LHCN-M2 (cell line): ENCODE results near the gene SMARCD3. TPM values are rescaled to one million over a fixed set of nuclear protein-coding genes. Genes with fewer than 3 reads are reported as not detected.

Source experiments
- total RNA-seq: library from RNA; depleted of rRNA; stranded (reverse); fragments of >200 nt; gene quantifications from 2 replicates; pipeline ENCODE4 v1.2.3, GENCODE V29; 2014; rRNA removed

Gene SMARCD3
- total RNA-seq, 1 experiment from 2014 or later: 161 TPM

Other genes starting within 250 kb of the SMARCD3 start
- gene ATG9B, start 224.2 kb downstream of the SMARCD3 start, total RNA-seq: 0.06 TPM in 2 replicates
- 61.1 and 64.0 TPM in 2 replicates for gene ABCB8, start 220.2 kb downstream of the SMARCD3 start, total RNA-seq
- 0.19 and 2.2 TPM in 2 replicates for gene ASIC3, start 200.2 kb downstream of the SMARCD3 start, total RNA-seq
- gene CDK5, start 190.8 kb downstream of the SMARCD3 start, total RNA-seq: 47.1 and 47.4 TPM in 2 replicates
- 274 and 291 TPM in 2 replicates for gene SLC4A2, start 189.1 kb downstream of the SMARCD3 start, total RNA-seq
- 141 and 146 TPM in 2 replicates for gene FASTK, start 167.9 kb downstream of the SMARCD3 start, total RNA-seq
- 60.9 and 61.5 TPM in 2 replicates for gene TMUB1, start 165.2 kb downstream of the SMARCD3 start, total RNA-seq
- 52.8 and 53.4 TPM in 2 replicates for gene AGAP3, start 162.2 kb downstream of the SMARCD3 start, total RNA-seq
- gene GBX1, start 81.0 kb downstream of the SMARCD3 start, total RNA-seq: not detected in 2 replicates
- gene ASB10, start 61.4 kb downstream of the SMARCD3 start, total RNA-seq: not detected in 2 replicates
- gene H2BK1, start 38.2 kb downstream of the SMARCD3 start, total RNA-seq: not detected in 2 replicates
- gene ABCF2, start 21.5 kb downstream of the SMARCD3 start, total RNA-seq: 111 and 115 TPM in 2 replicates
- gene CHPF2, start 16.2 kb downstream of the SMARCD3 start, total RNA-seq: 123 and 133 TPM in 2 replicates
- 60.8 and 67.4 TPM in 2 replicates for gene NUB1, start 93.1 kb upstream of the SMARCD3 start, total RNA-seq
- gene WDR86, start 161.3 kb upstream of the SMARCD3 start, total RNA-seq: 1.3 TPM in 1 of 2 replicates, not detected in the other
- gene CRYGN, start 191.4 kb upstream of the SMARCD3 start, total RNA-seq: not detected in 2 replicates